HFFc6 (cell line): ENCODE results near the gene CFAP221. TPM values are rescaled to one million over a fixed set of nuclear protein-coding genes. Genes with fewer than 3 reads are reported as not detected.

Experiments
- DNase-seq: peaks from one replicate; pipeline ENCODE4 v3.0.0-alpha.2; 2018
- H3K27ac Mint-ChIP-seq: 2 replicates; pipeline ENCODE4 v1.8.0; 2020; ENCODE audit warnings: mild to moderate bottlenecking, mixed read lengths
- H3K27me3 Mint-ChIP-seq: 2 replicates; pipeline ENCODE4 v1.8.0; 2021; ENCODE audit warnings: mild to moderate bottlenecking, moderate library complexity, mixed read lengths; ENCODE audit not compliant: insufficient read depth
- H3K36me3 Mint-ChIP-seq: 2 replicates; pipeline ENCODE4 v1.8.0; 2021; ENCODE audit warnings: low read depth, mixed read lengths
- H3K4me1 Mint-ChIP-seq: 2 replicates; pipeline ENCODE4 v1.8.0; 2020; ENCODE audit warnings: low read depth, mixed read lengths
- H3K4me3 Mint-ChIP-seq: 2 replicates; pipeline ENCODE4 v1.8.0; 2020; ENCODE audit warnings: mild to moderate bottlenecking, moderate library complexity, mixed read lengths
- H3K9me3 Mint-ChIP-seq: 2 replicates; pipeline ENCODE4 v1.8.0; 2020; ENCODE audit warnings: mild to moderate bottlenecking, mixed read lengths
- total RNA-seq, 6 experiments: library from RNA; stranded (reverse); fragmentation: NEBNext Ultra II Directional; extraction: Animal tissue kit (Norgen Biotek cat#: 25700); gene quantifications; 2 replicates in 1 of 6; 3 replicates in 5 of 6; pipeline ENCODE4 v1.2.3, GENCODE V29; 2021
- TF ChIP-seq, protein P1 (sequence below): fragments of 200-600 bp; sonication (generic); IDR thresholded peaks from 2 replicates; pipeline ENCODE4 v1.5.0; 2021; ENCODE audit warnings: antibody characterized with exemption, mild to moderate bottlenecking

CFAP221 gene
- total RNA-seq, 6 experiments from 2014 or later, result not detected

- Mint-ChIP-seq H3K27ac (peak overlapping the region; percentile 30; the same call in 1 of the 2 replicates), H3K4me3 (peak overlapping the region; percentile 63), H3K27me3 (peaks cover 23% of the 10 kb centered on the region), H3K9me3 (no peaks in the 10 kb centered on the region), H3K36me3 (no peaks in the 10 kb centered on the region), H3K4me1 (peaks cover 13% of the 10 kb centered on the region)
- DNase-seq, result peak; percentile 36
- TF ChIP-seq, protein P1, sequence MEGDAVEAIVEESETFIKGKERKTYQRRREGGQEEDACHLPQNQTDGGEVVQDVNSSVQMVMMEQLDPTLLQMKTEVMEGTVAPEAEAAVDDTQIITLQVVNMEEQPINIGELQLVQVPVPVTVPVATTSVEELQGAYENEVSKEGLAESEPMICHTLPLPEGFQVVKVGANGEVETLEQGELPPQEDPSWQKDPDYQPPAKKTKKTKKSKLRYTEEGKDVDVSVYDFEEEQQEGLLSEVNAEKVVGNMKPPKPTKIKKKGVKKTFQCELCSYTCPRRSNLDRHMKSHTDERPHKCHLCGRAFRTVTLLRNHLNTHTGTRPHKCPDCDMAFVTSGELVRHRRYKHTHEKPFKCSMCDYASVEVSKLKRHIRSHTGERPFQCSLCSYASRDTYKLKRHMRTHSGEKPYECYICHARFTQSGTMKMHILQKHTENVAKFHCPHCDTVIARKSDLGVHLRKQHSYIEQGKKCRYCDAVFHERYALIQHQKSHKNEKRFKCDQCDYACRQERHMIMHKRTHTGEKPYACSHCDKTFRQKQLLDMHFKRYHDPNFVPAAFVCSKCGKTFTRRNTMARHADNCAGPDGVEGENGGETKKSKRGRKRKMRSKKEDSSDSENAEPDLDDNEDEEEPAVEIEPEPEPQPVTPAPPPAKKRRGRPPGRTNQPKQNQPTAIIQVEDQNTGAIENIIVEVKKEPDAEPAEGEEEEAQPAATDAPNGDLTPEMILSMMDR, result no peak
Observed at GRCh38 chr2:119694845-119695521, 150.7 kb downstream of the CFAP221 start.

DNA sequence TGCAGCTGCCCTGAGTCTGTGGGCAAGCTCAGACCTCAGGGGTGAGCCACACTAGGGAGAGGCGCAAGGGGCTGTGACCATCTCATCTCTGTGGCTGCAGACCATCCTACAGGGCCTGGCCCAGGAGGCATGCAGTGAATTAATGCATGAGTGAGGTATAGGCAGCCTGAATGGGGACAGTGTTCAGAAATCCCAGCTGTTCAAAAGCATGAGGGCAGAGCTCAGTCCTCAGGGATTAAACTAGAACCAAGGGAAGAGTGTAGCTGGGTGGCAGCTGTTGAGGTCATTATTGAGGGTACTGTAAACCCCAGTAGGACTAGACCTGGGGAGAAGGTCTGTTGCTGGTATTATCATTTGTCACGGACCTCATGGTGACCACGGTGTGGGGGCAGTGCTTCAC is 151.8 kb downstream of the CFAP221 start:
- no peak for DNase-seq
- TF ChIP-seq, protein P1, result no peak
- Mint-ChIP-seq H3K27ac (no peak overlapping the region), H3K4me1 (peaks cover 16% of the 10 kb centered on the region), H3K4me3 (no peak overlapping the region), H3K9me3 (no peaks in the 10 kb centered on the region), H3K27me3 (peaks cover 29% of the 10 kb centered on the region), H3K36me3 (no peaks in the 10 kb centered on the region)

DNA sequence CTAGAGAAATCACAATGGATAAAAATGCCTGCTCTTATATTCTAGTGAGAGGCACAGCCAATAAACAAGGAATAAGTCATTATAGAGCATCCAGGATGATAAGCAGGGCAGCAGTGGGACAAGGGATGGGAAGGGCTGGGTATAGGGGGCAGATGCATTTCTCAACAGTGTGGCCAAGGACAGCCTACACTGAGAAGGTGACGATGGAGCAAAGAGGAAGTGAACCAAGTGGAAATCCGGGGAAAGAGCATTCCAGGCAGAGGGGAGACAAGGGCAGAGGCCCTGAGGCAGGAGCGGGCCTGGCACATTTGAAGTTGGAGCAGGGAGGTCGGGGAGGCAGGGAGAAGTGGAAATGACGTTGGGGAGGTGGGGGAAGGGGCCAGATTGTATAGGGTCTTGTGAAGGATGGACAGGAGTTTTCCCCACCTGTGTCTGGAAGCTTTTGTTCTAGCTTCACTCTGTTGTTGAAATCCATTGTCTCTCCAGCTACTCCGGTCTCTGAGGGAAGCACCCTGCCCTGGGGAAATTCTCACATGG is 152.3 kb downstream of the CFAP221 start:
- Mint-ChIP-seq H3K27me3 (peaks cover 32% of the 10 kb centered on the region), H3K27ac (no peak overlapping the region), H3K4me3 (no peak overlapping the region), H3K9me3 (no peaks in the 10 kb centered on the region), H3K4me1 (peaks cover 16% of the 10 kb centered on the region), H3K36me3 (no peaks in the 10 kb centered on the region)
- DNase-seq, result no peak
- TF ChIP-seq, protein P1, result no peak

GRCh38 chr2:119697290-119698020 is 153.2 kb downstream of the CFAP221 start:
- no peak for DNase-seq
- no peak overlapping the region for H3K4me3 Mint-ChIP-seq
- H3K4me1 Mint-ChIP-seq, result peaks cover 16% of the 10 kb centered on the region

GRCh38 chr2:119698246-119698645 is 154.0 kb downstream of the CFAP221 start:
- peaks cover 16% of the 10 kb centered on the region for H3K4me1 Mint-ChIP-seq
- TF ChIP-seq, protein P1, result no peak
- peaks cover 33% of the 10 kb centered on the region for H3K27me3 Mint-ChIP-seq
- H3K27ac Mint-ChIP-seq, result no peak overlapping the region
- H3K36me3 Mint-ChIP-seq, result no peaks in the 10 kb centered on the region
- no peaks in the 10 kb centered on the region for H3K9me3 Mint-ChIP-seq
- H3K4me3 Mint-ChIP-seq, result no peak overlapping the region
- DNase-seq, result no peak

More at GRCh38 chr2:119697290-119698020, 153.2 kb downstream of the CFAP221 start:
- Mint-ChIP-seq H3K27ac (no peak overlapping the region), H3K27me3 (peaks cover 33% of the 10 kb centered on the region), H3K36me3 (no peaks in the 10 kb centered on the region), H3K9me3 (no peaks in the 10 kb centered on the region)
- TF ChIP-seq, protein P1, result no peak
